IgD-negative memory B cell (primary cell): Measurements from ENCODE around the gene SNCG. TPM values are rescaled to one million over a fixed set of nuclear protein-coding genes. Genes with fewer than 3 reads are reported as not detected.
"Not testable (repeated sequence)": the region's sequence is repeated elsewhere in the genome, so short reads cannot be mapped to it uniquely, and the experiment has no call there.

Source experiments
- H3K27ac Mint-ChIP-seq, 3 donors: one replicate each; pipeline ENCODE4 v1.8.0; 2020 to 2022; ENCODE audit warnings: mild to moderate bottlenecking in 3 of 3, mixed read lengths in 3 of 3, moderate library complexity in 1 of 3
- H3K27me3 Mint-ChIP-seq: one replicate; pipeline ENCODE4 v1.8.0; 2021; ENCODE audit warnings: mixed read lengths
- H3K36me3 Mint-ChIP-seq: one replicate; pipeline ENCODE4 v1.8.0; 2020; ENCODE audit warnings: mild to moderate bottlenecking, mixed read lengths
- H3K4me1 Mint-ChIP-seq, 3 donors: one replicate each; pipeline ENCODE4 v1.8.0; 2020 to 2022; ENCODE audit warnings: mixed read lengths in 3 of 3, mild to moderate bottlenecking in 1 of 3
- H3K4me3 Mint-ChIP-seq, 4 donors: one replicate each; pipeline ENCODE4 v1.8.0; 2020 to 2022; ENCODE audit warnings: mild to moderate bottlenecking in 4 of 4, mixed read lengths in 4 of 4, moderate library complexity in 3 of 4
- H3K9me3 Mint-ChIP-seq, 3 donors: one replicate each; pipeline ENCODE4 v1.8.0; 2020 to 2021; ENCODE audit warnings: mixed read lengths in 3 of 3, mild to moderate bottlenecking in 1 of 3
- polyA plus RNA-seq: library from polyadenylated mRNA; unstranded; fragments of 300-500 nt; fragmentation: Illumina TruSeq; gene quantifications from one replicate; pipeline ENCODE4 v1.2.3, GENCODE V29; 2021

SNCG gene
- polyA plus RNA-seq, 1 donor from 2014 or later, result not detected

DNA sequence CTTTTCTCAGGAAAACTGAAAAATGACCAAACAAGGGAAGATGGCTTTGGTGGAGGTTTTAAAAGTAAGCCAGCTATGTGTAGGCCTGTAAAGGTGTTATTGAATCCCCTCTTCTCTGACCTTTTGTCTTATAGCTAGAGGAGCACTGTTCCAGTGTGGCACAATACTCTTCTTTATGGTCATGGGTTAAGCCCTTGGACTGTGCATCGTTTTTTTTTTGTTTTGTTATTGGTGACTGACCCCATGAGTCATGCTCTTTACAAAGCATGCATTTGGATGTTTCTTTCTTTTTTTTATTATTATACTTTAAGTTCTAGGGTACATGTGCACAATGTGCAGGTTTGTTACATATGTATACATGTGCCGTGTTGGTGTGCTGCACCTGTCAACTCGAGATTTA is 42.1 kb downstream of the SNCG start:
- no peaks in the 10 kb centered on the region for H3K27me3 Mint-ChIP-seq
- no peak overlapping the region for H3K27ac Mint-ChIP-seq
- no peaks in the 10 kb centered on the region for H3K36me3 Mint-ChIP-seq
- no peak overlapping the region for H3K4me3 Mint-ChIP-seq
- no peaks in the 10 kb centered on the region for H3K9me3 Mint-ChIP-seq
- peaks cover 0 to 4% (median 0%) of the 10 kb centered on the region in 3 donors for H3K4me1 Mint-ChIP-seq

DNA sequence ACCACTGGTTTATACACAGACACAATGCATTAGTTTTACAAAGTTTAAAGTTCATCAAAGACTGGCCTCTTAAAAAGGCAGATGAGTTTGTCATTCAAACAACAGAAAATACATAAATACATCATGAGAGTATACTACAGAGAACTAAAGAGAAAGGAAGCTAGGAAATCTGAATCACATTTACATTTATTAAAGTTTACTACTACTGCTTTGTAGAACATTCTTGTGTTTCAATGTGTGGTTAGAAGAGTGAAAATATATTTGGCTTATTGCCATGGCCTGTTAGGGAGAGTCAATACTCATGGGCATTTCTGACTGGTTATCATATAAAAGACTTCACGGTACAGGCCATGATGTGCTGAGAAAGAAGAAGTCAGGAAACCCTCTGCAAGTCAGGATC is 48.7 kb downstream of the SNCG start:
- not testable (repeated sequence) for H3K27ac Mint-ChIP-seq

DNA sequence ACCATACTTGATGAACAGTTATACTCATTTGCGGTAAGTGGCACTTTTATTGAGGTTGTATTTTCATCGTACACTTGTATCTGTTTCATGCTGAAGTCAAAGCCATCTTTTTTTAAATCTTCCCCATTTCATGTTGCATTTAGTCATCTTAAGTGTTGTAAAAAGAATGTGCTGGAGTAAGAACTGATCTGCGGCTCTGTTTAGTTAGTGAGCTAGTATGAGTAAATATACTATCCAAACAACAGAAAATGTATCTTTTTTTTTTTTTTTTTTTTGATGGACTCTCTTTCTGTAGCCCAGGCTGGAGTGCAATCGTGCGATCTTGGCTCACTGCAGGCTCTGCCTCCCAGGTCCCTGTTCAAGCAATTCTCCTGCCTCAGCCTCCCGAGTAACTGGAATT is 49.3 kb downstream of the SNCG start:
- not testable (repeated sequence) for H3K4me1 Mint-ChIP-seq, H3K9me3 Mint-ChIP-seq

More for the DNA sequence above, 48.7 kb downstream of the SNCG start:
- not testable (repeated sequence) for H3K36me3 Mint-ChIP-seq, H3K4me3 Mint-ChIP-seq, H3K27me3 Mint-ChIP-seq, H3K9me3 Mint-ChIP-seq, H3K4me1 Mint-ChIP-seq

DNA sequence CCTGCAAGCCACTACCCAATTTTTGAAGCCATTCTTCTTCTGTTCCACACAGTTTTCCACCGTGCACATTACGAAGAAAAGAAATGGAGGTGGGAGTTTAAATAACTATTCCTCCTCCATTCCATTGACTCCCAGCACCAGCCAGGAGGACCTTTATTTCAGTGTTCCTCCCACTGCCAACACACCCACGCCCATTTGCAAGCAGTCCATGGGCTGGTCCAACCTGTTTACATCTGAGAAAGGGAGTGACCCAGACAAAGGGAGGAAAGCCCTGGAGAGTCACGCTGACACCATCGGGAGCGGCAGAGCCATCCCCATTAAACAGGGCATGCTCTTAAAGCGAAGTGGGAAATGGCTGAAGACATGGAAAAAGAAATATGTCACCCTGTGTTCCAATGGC is 49.9 kb downstream of the SNCG start:
- H3K4me3 Mint-ChIP-seq, H3K36me3 Mint-ChIP-seq, H3K4me1 Mint-ChIP-seq, H3K27ac Mint-ChIP-seq, H3K9me3 Mint-ChIP-seq, H3K27me3 Mint-ChIP-seq: not testable (repeated sequence)

More for the DNA sequence above, 49.3 kb downstream of the SNCG start:
- H3K27ac Mint-ChIP-seq, H3K27me3 Mint-ChIP-seq, H3K36me3 Mint-ChIP-seq, H3K4me3 Mint-ChIP-seq: not testable (repeated sequence)

DNA sequence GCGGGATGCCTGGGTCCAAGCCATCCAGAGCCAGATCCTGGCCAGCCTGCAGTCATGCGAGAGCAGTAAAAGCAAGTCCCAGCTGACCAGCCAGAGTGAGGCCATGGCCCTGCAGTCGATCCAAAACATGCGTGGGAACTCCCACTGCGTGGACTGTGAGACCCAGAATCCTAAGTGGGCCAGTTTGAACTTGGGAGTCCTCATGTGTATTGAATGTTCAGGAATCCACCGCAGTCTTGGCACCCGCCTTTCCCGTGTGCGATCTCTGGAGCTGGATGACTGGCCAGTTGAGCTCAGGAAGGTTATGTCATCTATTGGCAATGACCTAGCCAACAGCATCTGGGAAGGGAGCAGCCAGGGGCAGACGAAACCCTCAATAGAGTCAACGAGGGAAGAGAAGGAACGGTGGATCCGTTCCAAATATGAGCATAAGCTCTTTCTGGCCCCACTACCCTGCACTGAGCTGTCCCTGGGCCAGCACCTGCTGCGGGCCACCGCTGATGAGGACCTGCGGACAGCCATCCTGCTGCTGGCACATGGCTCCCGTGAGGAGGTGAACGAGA is 50.8 kb downstream of the SNCG start:
- not testable (repeated sequence) for H3K27me3 Mint-ChIP-seq, H3K4me1 Mint-ChIP-seq, H3K9me3 Mint-ChIP-seq, H3K36me3 Mint-ChIP-seq, H3K4me3 Mint-ChIP-seq
- H3K27ac Mint-ChIP-seq, result peak overlapping the region in 1 of 3 donors; percentile 39

Other genes with a start within 250 kb of the SNCG start
- 5.0 TPM for gene BMPR1A, start 202.0 kb upstream of the SNCG start, polyA plus RNA-seq
- not detected for gene MMRN2, start 984 bp upstream of the SNCG start, polyA plus RNA-seq
- gene ADIRF, start 9.9 kb downstream of the SNCG start, polyA plus RNA-seq, result not detected
- gene FAM25A, start 61.7 kb downstream of the SNCG start, polyA plus RNA-seq, result not detected
- gene GLUD1, start 136.2 kb downstream of the SNCG start, polyA plus RNA-seq, result 83.7 TPM
- 15.9 TPM for gene SHLD2, start 136.6 kb downstream of the SNCG start, polyA plus RNA-seq